Right renal pelvis (tissue), 4 donors: ENCODE measurements around the gene KRT78. TPM values are rescaled to one million over a fixed set of nuclear protein-coding genes. Genes with fewer than 3 reads are reported as not detected.
"Not testable (repeated sequence)": the region's sequence is repeated elsewhere in the genome, so short reads cannot be mapped to it uniquely, and the experiment has no call there.

Experiments used
- DNase-seq, 4 donors: peaks; one replicate each; pipeline ENCODE4 v3.0.0-alpha.2; 2013; ENCODE audit warnings: low read depth in 4 of 4, low spot score in 3 of 4, missing footprints in 1 of 4
- polyA plus RNA-seq, 4 donors: library from polyadenylated mRNA; unstranded; fragments of 120-200 nt; gene quantifications; one replicate each; pipeline ENCODE4 v1.2.1, GENCODE V29; 2013; ENCODE audit not compliant: insufficient read length in 4 of 4

Gene KRT78
- polyA plus RNA-seq, 4 donors = 0.05 TPM; not detected in 3

- DNase-seq = no peak
Observed at GRCh38 chr12:52798671-52799504, 49.9 kb downstream of the KRT78 start.

GRCh38 chr12:52798003-52798670 lies 50.7 kb downstream of the KRT78 start:
- no peak for DNase-seq

GRCh38 chr12:52797529-52797894 lies 51.3 kb downstream of the KRT78 start:
- DNase-seq = no peak

- DNase-seq = no peak
Observed at GRCh38 chr12:52796839-52797528, 51.8 kb downstream of the KRT78 start.

- DNase-seq = no peak
Observed at GRCh38 chr12:52796429-52796794, 52.4 kb downstream of the KRT78 start.

GRCh38 chr12:52795694-52796428 lies 52.9 kb downstream of the KRT78 start, which contains the start of gene KRT3:
Gene KRT3 (minus strand): TSS chr12:52796117. CDS start chr12:52796042, 75 bp downstream.
- DNase-seq = no peak

- DNase-seq = not testable (repeated sequence)
Observed at GRCh38 chr12:52795332-52795674, 53.5 kb downstream of the KRT78 start.

GRCh38 chr12:52794479-52795331 lies 54.1 kb downstream of the KRT78 start:
- DNase-seq = no peak

GRCh38 chr12:52792185-52793029 lies 56.4 kb downstream of the KRT78 start:
- DNase-seq = no peak

- DNase-seq = no peak
Observed at GRCh38 chr12:52791271-52792184, 57.3 kb downstream of the KRT78 start.

GRCh38 chr12:52790427-52791270 lies 58.1 kb downstream of the KRT78 start:
- no peak for DNase-seq

- no peak for DNase-seq
Observed at GRCh38 chr12:52789637-52790426, 59.0 kb downstream of the KRT78 start.

GRCh38 chr12:52788876-52789636 lies 59.7 kb downstream of the KRT78 start:
- DNase-seq = no peak

GRCh38 chr12:52788192-52788875 lies 60.5 kb downstream of the KRT78 start:
- DNase-seq = no peak
